PC-3 (cell line): ENCODE measurements around the gene TFDP1. TPM values are rescaled to one million over a fixed set of nuclear protein-coding genes. Genes with fewer than 3 reads are reported as not detected.

Experiments
- ATAC-seq: fragments of 200-7000 bp; cut with Tn5 transposase; 2 replicates; pipeline ENCODE4 v1.9.1; 2020; ENCODE audit warnings: mild to moderate bottlenecking, moderate library complexity
- BruUV-seq: library from RNA; stranded (reverse); fragments of 400-500 nt; replicated peaks from 2 replicates; lab custom pipeline; 2021; lab: Mats Ljungman, UMichigan
- CTCF ChIA-PET: fragments of 300-600 bp; sonication (Branson Sonifier 250); formaldehyde crosslinking; loops from one replicate; lab custom pipeline; 2022; ENCODE audit warnings: antibody characterized with exemption; lab: Charles Lee
- POLR2A ChIA-PET: fragments of 300-600 bp; sonication (Branson Sonifier 250); formaldehyde crosslinking; loops from one replicate; lab custom pipeline; 2022; ENCODE audit warnings: antibody characterized with exemption; ENCODE audit not compliant: unreplicated experiment; lab: Charles Lee
- DNase-seq: peaks from one replicate; pipeline ENCODE4 v3.0.0-alpha.2; 2015
- H2AFZ ChIP-seq: fragments of 300-600 bp; sonication (generic); 2 replicates; pipeline ENCODE4 v1.6.0; 2016; ENCODE audit warnings: antibody characterized with exemption, low read length
- H3F3A ChIP-seq: fragments of 300-600 bp; sonication (generic); one replicate; pipeline ENCODE4 v1.6.0; 2017; ENCODE audit warnings: antibody characterized with exemption, low read length, control low read depth, mild to moderate bottlenecking; ENCODE audit not compliant: unreplicated experiment
- H3K27ac ChIP-seq: fragments of 300-600 bp; sonication (generic); 2 replicates; pipeline ENCODE4 v1.5.1; 2016; ENCODE audit warnings: mild to moderate bottlenecking, low read length
- H3K27me3 ChIP-seq: fragments of 300-600 bp; sonication (generic); 2 replicates; pipeline ENCODE4 v1.6.1; 2016; ENCODE audit warnings: low read length, mixed read lengths
- H3K36me3 ChIP-seq: fragments of 300-600 bp; sonication (generic); 2 replicates; pipeline ENCODE4 v1.6.1; 2016; ENCODE audit warnings: low read depth, mixed run types, low read length, mixed read lengths
- H3K4me1 ChIP-seq: fragments of 300-600 bp; sonication (generic); 2 replicates; pipeline ENCODE4 v1.5.1; 2016; ENCODE audit warnings: low read length; ENCODE audit not compliant: insufficient read depth
- H3K4me2 ChIP-seq: fragments of 300-600 bp; sonication (generic); 2 replicates; pipeline ENCODE4 v1.6.0; 2016; ENCODE audit warnings: low read length
- H3K4me3 ChIP-seq: fragments of 300-600 bp; sonication (generic); 2 replicates; pipeline ENCODE4 v1.5.1; 2016; ENCODE audit warnings: mild to moderate bottlenecking, low read length, mixed read lengths
- H3K79me2 ChIP-seq: fragments of 300-600 bp; sonication (generic); 2 replicates; pipeline ENCODE4 v1.6.1; 2017; ENCODE audit warnings: low read length, mixed read lengths
- H3K9ac ChIP-seq: fragments of 300-600 bp; sonication (generic); 2 replicates; pipeline ENCODE4 v1.6.0; 2016; ENCODE audit warnings: mild to moderate bottlenecking, low read length
- H3K9me2 ChIP-seq: fragments of 300-600 bp; sonication (generic); replicated peaks from 2 replicates; pipeline ENCODE4 v1.6.1; 2016; ENCODE audit warnings: mixed run types, low read length, mixed read lengths
- H3K9me3 ChIP-seq: fragments of 300-600 bp; sonication (generic); 2 replicates; pipeline ENCODE4 v1.6.1; 2016; ENCODE audit warnings: low read length, mixed read lengths
- H4K20me1 ChIP-seq: fragments of 300-600 bp; sonication (generic); 2 replicates; pipeline ENCODE4 v1.6.1; 2016; ENCODE audit warnings: low read length, mixed read lengths
- CTCF ChIP-seq: fragments of 300-600 bp; sonication (generic); conservative IDR thresholded peaks from 2 replicates; pipeline ENCODE4 v1.5.1; 2017; ENCODE audit warnings: antibody characterized with exemption, low read depth, mild to moderate bottlenecking, low read length
- EZH2 ChIP-seq: fragments of 300-600 bp; sonication (generic); IDR thresholded peaks from one replicate; pipeline ENCODE4 v1.6.1; 2017; ENCODE audit warnings: antibody characterized with exemption, mild to moderate bottlenecking, low read length; ENCODE audit not compliant: unreplicated experiment
- EZH2phosphoT487 ChIP-seq: fragments of 300-600 bp; sonication (generic); IDR thresholded peaks from 2 replicates; pipeline ENCODE4 v1.6.1; 2018; ENCODE audit warnings: mild to moderate bottlenecking, antibody characterized with exemption, low read length, borderline replicate concordance
- intact Hi-C: fragments of 100-400 bp; cut with micrococcal nuclease; formaldehyde crosslinking; loops from 2 replicates; pipeline ENCODE4 v1.9.0; 2023
- total RNA-seq: library from RNA; depleted of rRNA; stranded (reverse); fragments of >200 nt; gene quantifications from 2 replicates; pipeline ENCODE4 v1.2.3, GENCODE V29; 2014

Gene TFDP1
- total RNA-seq, 1 experiment from 2014 or later = 89.5 TPM

GRCh38 chr13:113582841-113583631 is 1.5 kb upstream of the TFDP1 start:
- Histone ChIP-seq H3K4me2 (no peak overlapping the region), H3K36me3 (peaks cover 15% of the 10 kb centered on the region), H3K4me3 (no peak overlapping the region), H4K20me1 (peaks cover 18% of the 10 kb centered on the region; the same call in 1 of the 2 replicates), H3K9ac (no peak overlapping the region), H3K27me3 (no peaks in the 10 kb centered on the region), H2AFZ (no peak overlapping the region), H3F3A (no peaks in the 10 kb centered on the region), H3K79me2 (peaks cover 29% of the 10 kb centered on the region), H3K9me2 (no peaks in the 10 kb centered on the region), H3K9me3 (no peaks in the 10 kb centered on the region), H3K27ac (no peak overlapping the region), H3K4me1 (peaks cover 16% of the 10 kb centered on the region)
- ATAC-seq (no peak), DNase-seq (no peak)
- CTCF ChIA-PET = no interaction called here
- POLR2A ChIA-PET = no interaction called here
- intact Hi-C loops = no loop called here
- TF ChIP-seq EZH2 (no peak), EZH2phosphoT487 (no peak), CTCF (no peak)
- no TSS peak for BruUV-seq

GRCh38 chr13:113584870-113585671 is 518 bp downstream of the TFDP1 start:
- Histone ChIP-seq H3K27ac (no peak overlapping the region), H3K79me2 (peaks cover 49% of the 10 kb centered on the region), H3K9ac (peak overlapping the region; percentile 81), H4K20me1 (peaks cover 23% of the 10 kb centered on the region; the same call in 1 of the 2 replicates), H3K9me3 (no peaks in the 10 kb centered on the region), H3K9me2 (no peaks in the 10 kb centered on the region), H3K4me1 (peaks cover 16% of the 10 kb centered on the region), H3K4me3 (peak overlapping the region; percentile 81), H3K4me2 (peak overlapping the region; percentile 96), H3F3A (no peaks in the 10 kb centered on the region), H3K27me3 (no peaks in the 10 kb centered on the region), H3K36me3 (peaks cover 20% of the 10 kb centered on the region), H2AFZ (no peak overlapping the region)
- peak; percentile 29 for ATAC-seq
- CTCF ChIA-PET = no interaction called here
- POLR2A ChIA-PET = no interaction called here
- intact Hi-C loops = no loop called here
- TF ChIP-seq EZH2 (no peak), EZH2phosphoT487 (no peak), CTCF (no peak)
- BruUV-seq = no TSS peak
- DNase-seq = peak; percentile 11
